Measurements from ENCODE around the gene ATP6V1A.

DNA sequence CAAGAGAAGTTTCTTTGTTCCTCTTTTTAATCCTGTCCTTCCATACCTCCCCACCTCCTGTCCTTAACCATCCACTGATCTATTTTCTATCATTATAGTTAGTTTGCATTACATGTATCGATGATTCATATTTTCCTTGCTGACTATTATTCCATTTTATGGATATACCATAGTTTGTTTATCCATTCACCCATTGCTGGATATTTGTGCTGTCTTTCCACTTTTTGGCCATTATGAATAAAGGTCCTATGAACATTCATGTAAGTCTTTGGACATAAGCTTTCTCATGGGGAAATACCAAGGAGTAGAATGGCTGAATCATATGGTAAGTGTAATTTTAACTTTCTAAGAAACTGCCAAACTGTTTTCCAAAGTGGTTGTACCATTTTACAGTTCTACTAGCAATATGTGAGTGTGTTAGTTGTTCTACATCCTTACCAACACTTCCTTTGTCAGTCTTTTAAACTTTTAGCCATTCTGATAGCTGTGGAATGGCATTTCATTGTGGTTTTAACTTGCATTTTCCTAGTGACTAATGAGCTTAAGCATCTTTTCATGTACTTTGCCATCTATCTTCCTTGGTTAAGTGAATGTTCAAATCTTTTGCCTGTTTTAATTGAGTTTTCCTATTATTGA lies 11.7 kb downstream of the ATP6V1A start:
- TF ChIP-seq, protein P1, sequence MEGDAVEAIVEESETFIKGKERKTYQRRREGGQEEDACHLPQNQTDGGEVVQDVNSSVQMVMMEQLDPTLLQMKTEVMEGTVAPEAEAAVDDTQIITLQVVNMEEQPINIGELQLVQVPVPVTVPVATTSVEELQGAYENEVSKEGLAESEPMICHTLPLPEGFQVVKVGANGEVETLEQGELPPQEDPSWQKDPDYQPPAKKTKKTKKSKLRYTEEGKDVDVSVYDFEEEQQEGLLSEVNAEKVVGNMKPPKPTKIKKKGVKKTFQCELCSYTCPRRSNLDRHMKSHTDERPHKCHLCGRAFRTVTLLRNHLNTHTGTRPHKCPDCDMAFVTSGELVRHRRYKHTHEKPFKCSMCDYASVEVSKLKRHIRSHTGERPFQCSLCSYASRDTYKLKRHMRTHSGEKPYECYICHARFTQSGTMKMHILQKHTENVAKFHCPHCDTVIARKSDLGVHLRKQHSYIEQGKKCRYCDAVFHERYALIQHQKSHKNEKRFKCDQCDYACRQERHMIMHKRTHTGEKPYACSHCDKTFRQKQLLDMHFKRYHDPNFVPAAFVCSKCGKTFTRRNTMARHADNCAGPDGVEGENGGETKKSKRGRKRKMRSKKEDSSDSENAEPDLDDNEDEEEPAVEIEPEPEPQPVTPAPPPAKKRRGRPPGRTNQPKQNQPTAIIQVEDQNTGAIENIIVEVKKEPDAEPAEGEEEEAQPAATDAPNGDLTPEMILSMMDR (IDR thresholded peaks at IDR 0.05; ENCODE audit: low read depth, low read length, poor library complexity, severe bottlenecking) = no peak
- no peak for TF ChIP-seq EZH2phosphoT487 (IDR thresholded peaks at IDR 0.05; ENCODE audit: borderline replicate concordance, low read length)
